ENCODE results near the gene SCO2.
A peak's percentile ranks its signal among the peaks of the same experiment; 100 is the strongest.

Gene SCO2

DNA sequence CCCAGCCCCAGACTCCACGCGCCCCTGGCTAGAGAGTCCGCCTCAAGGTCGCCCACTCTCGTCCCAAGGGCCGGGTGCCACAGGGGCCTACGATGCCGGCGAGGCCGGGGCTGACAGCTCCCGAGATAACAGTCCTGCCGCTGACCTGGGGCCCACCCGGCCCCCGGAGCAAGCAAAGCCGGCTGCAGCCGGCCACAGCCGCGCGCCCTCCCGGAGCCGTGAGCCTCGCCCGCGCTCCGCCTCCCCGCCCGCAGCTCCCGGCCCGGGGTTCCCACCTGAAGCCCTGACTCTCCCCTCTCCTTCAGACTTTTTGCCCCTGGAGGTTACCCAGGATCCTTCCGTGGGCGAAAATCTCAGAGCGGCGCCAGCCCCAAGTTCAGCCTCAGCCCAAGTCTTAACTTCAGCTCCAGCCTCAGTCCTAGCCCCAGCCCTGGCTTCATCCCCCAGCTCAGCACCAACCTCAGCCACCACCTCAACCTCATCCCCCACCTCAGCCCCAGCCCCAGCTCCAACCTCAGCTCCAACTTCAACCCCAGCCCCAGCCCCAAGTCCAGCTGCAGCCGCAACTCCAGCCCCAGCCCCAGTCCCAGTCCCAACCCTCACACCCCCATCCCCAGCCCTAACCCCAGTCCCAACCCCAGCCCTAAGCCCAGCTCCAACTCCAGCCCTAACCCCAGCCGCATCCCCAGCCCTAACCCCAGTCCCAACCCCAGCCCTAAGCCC, 22.0 kb upstream of the SCO2 start:
- Mint-ChIP-seq H3K27me3 (ENCODE audit: low read depth) (peaks cover 6% of the 10 kb centered on the region), H3K9me3 (no peaks in the 10 kb centered on the region), H3K4me3 (no peak overlapping the region), H3K27ac (no peak overlapping the region), H3K36me3 (ENCODE audit: low read depth) (no peaks in the 10 kb centered on the region), H3K4me1 (no peaks in the 10 kb centered on the region)
- TF ChIP-seq, protein P1, sequence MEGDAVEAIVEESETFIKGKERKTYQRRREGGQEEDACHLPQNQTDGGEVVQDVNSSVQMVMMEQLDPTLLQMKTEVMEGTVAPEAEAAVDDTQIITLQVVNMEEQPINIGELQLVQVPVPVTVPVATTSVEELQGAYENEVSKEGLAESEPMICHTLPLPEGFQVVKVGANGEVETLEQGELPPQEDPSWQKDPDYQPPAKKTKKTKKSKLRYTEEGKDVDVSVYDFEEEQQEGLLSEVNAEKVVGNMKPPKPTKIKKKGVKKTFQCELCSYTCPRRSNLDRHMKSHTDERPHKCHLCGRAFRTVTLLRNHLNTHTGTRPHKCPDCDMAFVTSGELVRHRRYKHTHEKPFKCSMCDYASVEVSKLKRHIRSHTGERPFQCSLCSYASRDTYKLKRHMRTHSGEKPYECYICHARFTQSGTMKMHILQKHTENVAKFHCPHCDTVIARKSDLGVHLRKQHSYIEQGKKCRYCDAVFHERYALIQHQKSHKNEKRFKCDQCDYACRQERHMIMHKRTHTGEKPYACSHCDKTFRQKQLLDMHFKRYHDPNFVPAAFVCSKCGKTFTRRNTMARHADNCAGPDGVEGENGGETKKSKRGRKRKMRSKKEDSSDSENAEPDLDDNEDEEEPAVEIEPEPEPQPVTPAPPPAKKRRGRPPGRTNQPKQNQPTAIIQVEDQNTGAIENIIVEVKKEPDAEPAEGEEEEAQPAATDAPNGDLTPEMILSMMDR (IDR thresholded peaks at IDR 0.05; ENCODE audit: unreplicated experiment in 3 of 3) = no peak

DNA sequence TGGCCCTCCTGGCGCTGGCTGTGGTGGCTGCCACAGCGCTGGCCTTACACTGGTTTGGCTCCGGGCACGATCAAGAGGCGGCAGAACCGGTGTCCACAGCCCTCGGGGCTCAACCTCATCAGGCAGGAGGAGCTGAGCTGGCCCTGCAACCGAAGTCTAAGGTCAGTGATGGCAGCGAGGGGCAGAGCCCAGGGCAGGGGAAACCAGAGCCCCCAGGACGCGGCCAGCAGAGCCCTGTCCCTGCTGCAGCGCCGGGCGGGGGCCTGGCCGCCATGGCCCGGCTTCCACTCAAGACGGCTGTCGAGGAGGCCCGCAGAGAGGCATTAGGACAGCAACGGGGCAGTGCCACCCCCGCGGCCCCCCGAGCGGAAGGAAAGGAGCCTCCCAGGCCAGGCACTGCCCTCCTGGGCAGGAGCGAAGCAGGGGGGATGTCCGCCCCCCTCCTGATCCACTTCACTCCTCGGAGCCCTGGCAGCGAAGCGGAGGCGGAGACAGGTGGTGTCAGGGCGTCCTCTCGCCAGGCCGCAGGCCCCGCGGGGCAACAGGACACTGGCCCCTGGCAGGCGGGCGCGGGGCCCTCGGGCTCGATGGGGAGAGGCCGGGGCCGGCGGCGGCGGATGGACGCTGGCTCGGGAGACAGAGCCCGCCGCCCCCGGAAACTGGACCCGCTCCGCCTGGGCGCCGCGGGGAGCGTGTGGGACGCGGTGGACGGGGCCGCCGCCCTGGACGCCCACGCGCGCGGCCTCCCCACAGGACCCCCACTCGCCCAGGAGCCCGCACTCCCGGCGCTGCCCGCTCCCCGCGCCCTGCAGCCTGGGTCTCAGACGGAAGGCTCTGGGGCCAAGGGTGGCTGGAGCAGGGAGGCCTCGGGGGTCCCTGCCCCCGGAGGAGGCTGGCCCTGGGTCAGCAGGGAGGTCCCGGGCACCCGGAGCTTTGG, 21.2 kb upstream of the SCO2 start:
- Mint-ChIP-seq H3K9me3 (no peaks in the 10 kb centered on the region), H3K4me3 (no peak overlapping the region), H3K4me1 (no peaks in the 10 kb centered on the region), H3K27me3 (ENCODE audit: low read depth) (peaks cover 12% of the 10 kb centered on the region), H3K36me3 (ENCODE audit: low read depth) (no peaks in the 10 kb centered on the region), H3K27ac (no peak overlapping the region)
- TF ChIP-seq, protein P1 (IDR thresholded peaks at IDR 0.05; ENCODE audit: unreplicated experiment in 3 of 3) = no peak

- TF ChIP-seq, protein P1 (IDR thresholded peaks at IDR 0.05; ENCODE audit: unreplicated experiment in 3 of 3) = no peak
- H3K36me3 Mint-ChIP-seq (ENCODE audit: low read depth) = no peaks in the 10 kb centered on the region
Observed at GRCh38 chr22:50545522-50546325, 20.3 kb upstream of the SCO2 start, which contains the start of gene KLHDC7B. Gene KLHDC7B, plus strand, starts transcription at chr22:50545899. Its CDS starts 345 bp downstream, at chr22:50546244.

GRCh38 chr22:50544746-50545253, 19.4 kb upstream of the SCO2 start:
- H3K36me3 Mint-ChIP-seq (ENCODE audit: low read depth) = no peaks in the 10 kb centered on the region
- no peaks in the 10 kb centered on the region for H3K4me1 Mint-ChIP-seq
- H3K4me3 Mint-ChIP-seq = no peak overlapping the region
- no peak overlapping the region for H3K27ac Mint-ChIP-seq
- peaks cover 12% of the 10 kb centered on the region for H3K27me3 Mint-ChIP-seq (ENCODE audit: low read depth)
- TF ChIP-seq, protein P1 (IDR thresholded peaks at IDR 0.05; ENCODE audit: unreplicated experiment in 3 of 3) = no peak
- no peaks in the 10 kb centered on the region for H3K9me3 Mint-ChIP-seq

More at GRCh38 chr22:50545522-50546325, 20.3 kb upstream of the SCO2 start, which contains the start of gene KLHDC7B:
- H3K27ac Mint-ChIP-seq = no peak within 1 kb of the TSS
- H3K4me1 Mint-ChIP-seq = no peaks in the 10 kb centered on the region
- no peaks in the 10 kb centered on the region for H3K9me3 Mint-ChIP-seq
- H3K4me3 Mint-ChIP-seq = no peak within 1 kb of the TSS
- H3K27me3 Mint-ChIP-seq (ENCODE audit: low read depth) = peaks cover 12% of the 10 kb centered on the region

DNA sequence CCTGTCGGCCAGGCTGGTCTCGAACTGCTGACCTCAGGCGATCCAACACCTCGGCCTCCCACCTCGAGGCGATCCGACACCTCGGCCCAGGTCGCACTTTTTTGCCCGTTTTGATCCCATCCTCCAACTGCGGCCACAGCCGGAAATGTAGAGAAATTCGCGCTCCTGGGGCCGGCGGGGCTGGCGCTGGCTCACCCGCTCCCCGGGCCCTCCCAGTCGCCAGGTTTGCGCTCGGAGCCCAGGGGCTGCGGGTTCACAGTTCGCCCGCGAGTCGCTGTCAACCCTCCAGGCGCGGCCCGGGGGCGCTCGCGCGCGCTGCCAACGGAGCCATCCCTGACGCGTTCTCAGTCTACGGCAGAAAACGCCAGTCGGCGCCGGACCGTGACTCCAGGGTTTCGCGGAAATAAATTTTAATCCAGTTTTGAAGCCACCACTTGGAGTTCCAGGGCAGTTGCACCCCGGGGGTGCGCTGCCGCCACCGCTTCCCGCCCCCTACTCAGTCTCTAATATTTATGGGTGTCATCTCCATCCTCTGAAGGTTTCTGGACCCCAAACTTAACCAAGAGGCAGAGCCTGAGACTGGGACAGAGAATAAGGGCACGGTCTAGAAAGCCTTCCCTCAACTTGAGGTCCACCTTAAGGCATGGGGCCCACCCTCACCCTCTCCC, 18.8 kb upstream of the SCO2 start:
- no peaks in the 10 kb centered on the region for H3K36me3 Mint-ChIP-seq (ENCODE audit: low read depth)
- no peaks in the 10 kb centered on the region for H3K4me1 Mint-ChIP-seq

More for the DNA sequence above, 18.8 kb upstream of the SCO2 start:
- Mint-ChIP-seq H3K27ac (no peak overlapping the region), H3K27me3 (ENCODE audit: low read depth) (peaks cover 16% of the 10 kb centered on the region), H3K4me3 (peak overlapping the region in 2 of 3 experiments; percentile 16 to 29), H3K9me3 (no peaks in the 10 kb centered on the region)
- TF ChIP-seq, protein P1 (IDR thresholded peaks at IDR 0.05; ENCODE audit: unreplicated experiment in 3 of 3) = peak; percentile 41 to 62 (median 52)

Measured in nephron (organoid).